Right ventricle myocardium superior (tissue), 1 donor: ENCODE results near the gene PPIA. TPM values are rescaled to one million over a fixed set of nuclear protein-coding genes. Genes with fewer than 3 reads are reported as not detected.
"Not testable (repeated sequence)": the region's sequence is repeated elsewhere in the genome, so short reads cannot be mapped to it uniquely, and the experiment has no call there.

Source experiments
- ATAC-seq: fragments of 200-7000 bp; cut with Tn5 transposase; one replicate; pipeline ENCODE4 v1.9.1; 2020; ENCODE audit warnings: mild to moderate bottlenecking; ENCODE audit not compliant: poor library complexity
- DNase-seq: peaks from one replicate; pipeline ENCODE4 v3.0.0-alpha.2; 2020
- intact Hi-C: fragments of 100-400 bp; cut with DNase I; formaldehyde crosslinking; loops from one replicate; pipeline ENCODE4 v1.11.2; 2022
- total RNA-seq: library from RNA; stranded (reverse); fragmentation: NEBNext Ultra II Directional; extraction: Animal tissue kit (Norgen Biotek cat#: 25700); gene quantifications from one replicate; pipeline ENCODE4 v1.2.1, GENCODE V29; 2021
- donor health status: DM: no; HTN: yes; CAD: no; lungs with severe emphysema.

Gene PPIA
- total RNA-seq, 1 donor from 2014 or later, result 471 TPM

DNA sequence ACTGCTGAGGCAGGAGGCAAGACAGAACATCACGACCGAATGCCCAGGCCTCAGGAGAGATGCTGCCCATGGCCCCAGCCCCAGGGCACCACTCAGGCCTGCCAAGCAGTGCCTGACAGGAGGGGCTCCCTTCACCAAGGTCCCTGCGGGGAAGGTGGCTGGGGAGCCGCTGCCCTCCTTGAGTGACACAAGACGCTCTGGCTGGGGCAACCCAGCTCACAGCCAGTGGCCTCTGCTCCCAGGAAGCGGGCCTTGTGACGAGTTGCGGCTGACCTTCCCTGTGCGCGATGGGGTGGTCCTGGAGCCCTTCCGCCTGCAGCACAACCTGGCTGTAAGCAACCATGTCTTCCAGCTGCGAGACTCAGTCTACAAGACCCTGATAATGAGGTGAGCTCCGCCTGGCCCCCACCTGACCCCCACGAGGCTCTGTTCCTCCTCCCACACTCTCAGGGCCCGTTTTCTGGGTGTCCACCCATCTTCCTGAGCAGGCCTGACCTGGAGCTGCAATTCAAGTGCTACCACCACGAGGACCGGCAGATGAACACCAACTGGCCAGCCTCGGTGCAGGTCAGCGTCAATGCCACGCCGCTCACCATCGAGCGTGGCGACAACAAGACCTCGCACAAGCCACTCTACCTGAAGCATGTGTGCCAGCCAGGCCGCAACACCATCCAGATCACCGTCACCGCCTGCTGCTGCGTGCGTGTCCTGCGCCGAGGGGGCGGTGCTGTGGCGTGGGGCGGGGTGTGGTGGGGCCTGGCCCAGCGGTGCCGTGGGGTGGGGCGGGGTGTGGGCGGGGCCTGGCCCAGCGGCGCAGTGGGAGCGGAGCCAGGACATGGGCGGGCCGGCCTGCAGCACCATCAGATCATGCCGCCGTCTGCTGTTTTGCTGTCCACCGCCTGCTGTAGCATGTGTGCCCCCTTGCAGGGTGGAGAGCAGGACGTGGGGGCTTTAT lies 35.0 kb upstream of the PPIA start:
- peak; percentile 72 for DNase-seq
- peak; percentile 73 for ATAC-seq
- intact Hi-C loops, result no loop called here

DNA sequence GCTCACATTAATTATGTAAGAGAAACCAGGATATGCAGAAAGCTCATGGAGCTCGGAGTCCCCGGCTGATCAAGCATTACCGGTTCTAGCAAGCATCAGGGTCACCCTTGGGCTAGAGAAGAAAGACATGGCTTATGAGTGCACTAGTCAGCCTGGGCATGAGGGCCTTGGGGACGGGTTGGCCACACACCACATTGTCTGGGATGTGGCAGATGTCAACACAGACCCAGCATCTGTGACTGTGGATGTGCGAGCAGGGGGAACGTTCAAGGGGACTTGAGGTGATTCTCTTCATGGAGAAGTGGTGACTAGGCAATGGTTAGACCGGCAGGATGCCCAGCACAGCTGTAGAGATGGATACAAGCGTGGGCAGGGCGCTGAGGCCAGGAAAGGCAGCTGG lies 34.2 kb upstream of the PPIA start:
- intact Hi-C loops, result no loop called here
- ATAC-seq (no peak), DNase-seq (no peak)

DNA sequence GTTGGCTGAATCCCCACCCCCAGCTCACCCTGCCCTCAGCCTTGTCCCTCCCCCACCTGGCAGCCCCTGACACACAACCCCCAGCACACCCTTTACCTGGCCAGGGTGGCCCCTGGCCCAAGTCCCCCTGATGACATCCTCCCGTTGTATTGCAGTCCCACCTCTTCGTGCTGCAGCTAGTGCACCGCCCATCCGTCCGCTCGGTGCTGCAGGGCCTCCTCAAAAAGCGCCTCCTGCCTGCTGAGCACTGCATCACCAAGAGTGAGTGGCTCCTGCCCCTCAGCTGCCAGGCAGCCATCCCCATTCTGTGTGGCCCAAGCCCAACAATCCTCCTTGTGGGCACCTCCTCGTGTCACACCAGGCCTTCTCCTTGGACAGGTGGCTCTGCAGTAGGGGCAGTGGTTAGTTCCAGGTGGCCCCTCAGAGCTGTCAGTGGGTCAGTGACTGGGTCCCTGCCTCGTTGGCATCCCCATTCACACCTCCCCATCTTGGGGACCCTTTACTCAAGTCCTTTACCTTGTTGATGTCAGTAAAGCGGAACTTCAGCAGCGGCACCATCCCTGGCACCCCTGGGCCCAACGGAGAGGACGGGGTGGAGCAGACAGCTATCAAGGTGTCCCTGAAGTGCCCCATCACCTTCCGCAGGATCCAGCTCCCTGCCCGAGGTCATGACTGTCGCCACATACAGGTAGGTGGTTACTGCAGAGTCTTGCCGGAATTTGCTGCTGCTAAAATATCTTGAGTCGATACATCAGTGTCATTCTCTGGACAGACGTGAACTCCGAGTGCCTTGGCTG lies 33.6 kb upstream of the PPIA start:
- intact Hi-C loops, result no loop called here
- no peak for ATAC-seq

DNA sequence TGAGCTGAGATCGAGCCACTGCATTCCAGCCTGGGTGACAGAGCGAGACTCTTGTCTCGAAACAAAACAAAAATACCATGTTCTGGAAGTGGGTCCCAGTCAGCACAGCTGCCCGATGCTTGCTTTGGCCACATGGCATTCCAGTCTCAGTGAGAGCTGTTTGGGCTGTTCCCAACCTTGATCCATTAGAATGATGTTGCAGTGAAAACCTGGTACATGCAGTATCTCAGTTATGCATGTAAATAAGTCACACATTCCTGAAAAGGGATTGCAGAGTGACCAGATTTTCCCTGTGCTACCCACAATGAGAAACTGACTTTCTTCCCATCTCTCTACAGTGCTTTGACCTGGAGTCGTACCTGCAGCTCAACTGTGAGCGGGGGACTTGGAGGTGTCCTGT lies 32.4 kb upstream of the PPIA start:
- intact Hi-C loops, result no loop called here
- DNase-seq (no peak), ATAC-seq (no peak)

More for the DNA sequence above, 33.6 kb upstream of the PPIA start:
- no peak for DNase-seq

DNA sequence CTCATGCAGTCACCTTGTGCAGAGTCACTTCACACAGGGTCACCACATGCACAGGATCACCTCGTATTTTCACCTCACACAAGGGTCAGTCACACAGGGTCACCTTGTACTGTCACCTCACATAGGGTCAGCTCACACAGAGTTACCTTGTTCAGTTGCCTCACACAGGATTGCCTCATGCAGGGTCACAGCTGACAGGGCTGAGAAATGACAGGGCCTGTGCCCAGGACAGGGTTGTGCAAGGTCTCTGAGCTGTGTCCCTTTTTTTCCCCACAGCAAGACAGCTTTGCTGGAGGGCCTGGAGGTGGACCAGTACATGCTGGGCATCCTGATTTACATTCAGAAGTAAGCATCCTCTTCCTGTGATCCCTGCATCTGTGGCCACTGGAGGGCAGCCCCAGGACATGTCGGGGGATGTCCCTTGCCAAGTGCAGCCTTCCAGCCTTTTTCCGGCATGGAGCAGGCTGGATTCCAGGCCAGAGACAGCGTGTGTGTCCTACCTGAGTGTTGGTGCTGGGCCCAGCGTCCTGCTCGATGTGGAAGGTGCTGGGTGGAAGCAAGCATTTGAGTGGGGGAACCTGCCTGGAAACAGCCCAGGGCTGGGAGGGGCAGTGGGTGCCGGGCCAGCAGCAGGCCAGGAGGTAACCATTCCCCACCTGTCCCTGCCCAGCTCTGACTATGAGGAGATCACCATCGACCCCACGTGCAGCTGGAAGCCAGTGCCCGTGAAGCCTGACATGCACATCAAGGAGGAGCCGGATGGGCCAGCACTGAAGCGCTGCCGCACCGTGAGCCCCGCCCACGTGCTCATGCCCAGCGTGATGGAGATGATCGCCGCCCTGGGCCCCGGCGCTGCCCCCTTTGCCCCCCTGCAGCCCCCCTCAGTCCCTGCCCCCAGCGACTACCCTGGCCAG lies 31.6 kb upstream of the PPIA start:
- DNase-seq (no peak), ATAC-seq (no peak)
- intact Hi-C loops, result no loop called here

GRCh38 chr7:44765579-44766415 lies 30.7 kb upstream of the PPIA start:
- DNase-seq (no peak), ATAC-seq (no peak)
- intact Hi-C loops, result no loop called here

- intact Hi-C loops, result no loop called here
- ATAC-seq, result no peak
- no peak for DNase-seq
Measured at GRCh38 chr7:44766416-44766801, 30.1 kb upstream of the PPIA start.

GRCh38 chr7:44767134-44767911 lies 29.2 kb upstream of the PPIA start:
- DNase-seq, result no peak
- intact Hi-C loops, result no loop called here
- ATAC-seq, result peak; percentile 1

DNA sequence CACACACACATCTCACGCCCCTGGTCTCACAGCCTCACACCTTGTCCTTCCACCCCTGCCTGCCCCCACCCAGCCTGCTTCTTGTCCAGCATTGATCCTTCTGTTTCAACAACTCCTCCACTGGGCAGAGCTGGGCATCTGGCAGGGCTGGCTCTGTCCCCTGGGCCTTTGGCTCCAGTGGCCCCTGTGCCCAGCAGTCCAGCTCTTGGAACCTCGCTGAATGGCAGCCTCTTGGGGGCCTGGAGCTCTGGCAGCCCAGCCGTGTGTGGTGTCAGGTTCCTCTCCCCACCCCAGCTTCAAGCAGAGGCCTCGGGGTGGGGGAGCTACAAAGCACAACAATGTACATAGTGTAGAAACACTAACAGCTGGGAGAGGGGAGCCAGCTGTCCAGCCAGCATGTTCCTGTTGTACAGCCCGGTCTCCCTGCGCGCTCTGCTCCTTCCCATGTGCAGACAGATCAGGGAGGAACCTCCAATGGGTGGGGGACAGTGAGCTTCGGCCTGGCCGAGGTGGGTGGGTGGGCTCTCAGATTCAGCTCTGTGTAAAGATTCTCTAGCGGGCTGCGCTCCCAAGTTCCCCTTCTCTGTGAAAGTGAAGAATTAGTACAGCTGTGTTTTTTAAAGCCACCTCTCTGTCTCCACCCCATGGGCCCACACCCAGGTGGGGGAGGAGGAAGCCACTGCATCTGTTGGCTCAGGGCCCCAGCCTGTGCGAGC lies 28.4 kb upstream of the PPIA start:
- intact Hi-C loops, result no loop called here
- DNase-seq (peak; percentile 85), ATAC-seq (peak; percentile 76)

DNA sequence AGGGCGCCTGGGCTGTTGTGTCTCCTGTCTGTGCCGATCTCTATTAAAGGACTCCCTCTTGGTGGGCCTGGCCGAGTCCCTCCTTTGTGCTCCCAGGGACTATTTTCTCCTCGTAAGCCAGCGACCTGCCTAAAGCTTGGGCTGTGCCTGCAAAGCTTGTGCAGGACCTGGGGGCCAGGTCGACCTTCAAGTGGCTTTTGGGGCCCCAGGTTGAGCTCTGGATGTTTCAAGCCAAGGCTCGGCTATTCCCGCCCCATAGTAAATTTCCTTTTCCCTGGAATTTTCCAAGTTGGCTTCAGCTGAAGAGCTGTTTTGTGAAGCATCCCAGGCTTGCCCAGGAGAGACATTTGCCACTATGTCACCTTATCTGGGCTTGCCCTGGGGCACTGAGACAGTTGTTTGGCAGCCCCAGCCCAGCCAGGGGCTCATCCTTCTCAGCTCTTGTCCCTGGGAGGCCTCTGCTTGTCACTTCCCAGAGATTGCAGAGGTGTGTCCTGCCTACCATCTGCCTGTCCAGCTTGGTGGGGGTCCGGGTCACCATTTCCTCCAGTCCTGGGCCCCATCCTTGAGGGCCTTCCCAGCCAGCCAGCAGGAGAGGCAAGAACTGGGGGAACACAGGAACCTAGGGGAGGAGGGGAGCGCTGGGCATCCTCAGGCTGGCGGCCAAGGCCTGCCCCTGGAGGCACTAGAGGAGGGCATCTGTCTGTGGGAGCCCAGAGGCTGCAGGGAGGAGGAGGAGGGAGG lies 27.7 kb upstream of the PPIA start:
- ATAC-seq, result peak; percentile 27

DNA sequence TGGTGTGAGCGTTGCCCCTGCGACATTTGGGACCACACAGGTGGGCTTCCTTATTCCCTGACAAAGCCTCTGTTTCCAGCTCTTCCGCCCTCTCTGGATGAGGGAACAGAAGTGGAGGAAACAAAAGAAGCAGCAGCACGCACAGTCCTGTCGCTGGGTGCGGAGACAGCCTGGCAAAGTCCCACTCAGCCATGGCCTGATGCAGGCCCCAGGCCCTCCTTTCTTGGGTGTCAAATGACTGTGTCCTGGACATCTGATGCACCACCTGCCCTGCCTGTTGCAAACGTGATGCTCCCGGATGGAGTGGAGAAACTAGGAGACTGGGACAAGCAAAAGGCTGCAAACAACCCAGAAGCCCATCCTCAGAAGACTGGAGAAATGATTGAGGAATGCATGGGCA lies 27.1 kb upstream of the PPIA start:
- ATAC-seq, result peak; percentile 4
- intact Hi-C loops, result no loop called here
- no peak for DNase-seq

More for the DNA sequence above, 27.7 kb upstream of the PPIA start:
- intact Hi-C loops, result no loop called here
- no peak for DNase-seq

GRCh38 chr7:44769776-44770294 lies 26.6 kb upstream of the PPIA start:
- peak; percentile 49 for ATAC-seq
- DNase-seq, result no peak
- intact Hi-C loops, result no loop called here

GRCh38 chr7:44771358-44771757 lies 25.1 kb upstream of the PPIA start:
- ATAC-seq (no peak), DNase-seq (no peak)
- intact Hi-C loops, result no loop called here

DNA sequence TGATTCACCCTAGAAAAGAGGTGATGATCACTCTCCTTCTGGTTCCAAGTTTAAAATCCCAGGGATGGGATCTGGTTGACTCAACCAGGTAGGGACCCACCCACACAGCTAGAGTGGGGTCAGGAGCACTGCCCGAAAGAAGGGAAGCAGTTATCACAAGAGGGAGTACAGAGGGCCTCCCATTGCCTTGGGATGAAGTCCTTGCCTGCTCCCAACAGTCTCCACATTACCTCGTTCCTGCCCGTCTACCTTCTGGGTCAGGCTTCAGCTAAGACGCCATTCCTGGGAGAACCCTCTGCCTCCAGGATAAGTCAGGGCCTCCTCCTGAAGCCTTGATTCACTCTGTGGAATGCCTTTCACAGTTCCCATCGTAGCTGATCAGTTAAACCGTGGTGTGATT lies 24.0 kb upstream of the PPIA start:
- ATAC-seq, result no peak
- DNase-seq, result no peak
- intact Hi-C loops, result no loop called here

DNA sequence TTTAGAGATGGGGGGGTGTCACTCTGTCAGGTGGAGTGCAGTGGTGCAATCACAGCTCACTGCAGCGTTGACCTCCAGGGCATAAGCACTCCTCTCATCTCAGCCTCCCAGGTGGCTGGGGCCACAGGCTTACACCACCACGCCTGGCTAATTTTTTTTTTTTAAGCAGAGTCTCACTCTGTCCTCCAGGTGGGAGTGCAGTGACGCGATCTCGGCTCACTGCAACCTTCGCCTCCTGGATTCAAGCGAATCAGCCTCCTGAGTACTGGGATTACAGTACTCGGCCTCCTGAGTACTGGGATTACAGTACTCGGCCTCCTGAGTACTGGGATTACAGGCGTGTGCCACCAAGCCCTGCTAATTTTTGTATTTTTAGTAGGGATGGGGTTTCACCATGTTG lies 23.6 kb upstream of the PPIA start:
- DNase-seq, result no peak
- ATAC-seq, result no peak
- intact Hi-C loops, result no loop called here

- intact Hi-C loops, DNase-seq, ATAC-seq: not testable (repeated sequence)
Measured at GRCh38 chr7:44774486-44774885, 22.0 kb upstream of the PPIA start.
